Measurements from ENCODE around the gene MTX3. TPM values are rescaled to one million over a fixed set of nuclear protein-coding genes. Genes with fewer than 3 reads are reported as not detected.

MTX3 gene
- total RNA-seq, 1 donor from 2014 or later, result 28.4 TPM

DNA sequence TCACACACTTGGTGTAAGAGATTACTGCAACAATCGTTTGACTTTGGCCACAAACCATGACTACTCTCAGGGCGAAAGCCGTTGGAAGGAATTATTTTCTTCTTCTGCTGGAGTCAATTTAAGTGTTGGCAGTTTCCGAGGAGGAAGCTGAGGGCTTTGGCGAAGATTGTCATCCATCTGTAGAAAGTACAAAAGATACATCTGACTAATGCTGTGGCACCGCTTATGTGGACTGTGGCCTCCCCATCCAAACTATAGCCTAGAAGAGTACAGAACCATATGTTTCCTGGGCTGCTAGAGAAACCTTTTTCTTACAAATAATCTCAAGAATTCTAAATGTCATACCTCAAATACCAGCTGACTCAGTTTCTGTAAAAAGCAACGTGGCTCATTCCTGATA lies 7.4 kb downstream of the MTX3 start:
- Mint-ChIP-seq H3K4me3 (no peak overlapping the region), H3K27me3 (ENCODE audit: low read depth) (no peaks in the 10 kb centered on the region), H3K4me1 (no peaks in the 10 kb centered on the region), H3K9me3 (no peaks in the 10 kb centered on the region), H3K36me3 (peaks cover 55% of the 10 kb centered on the region), H3K27ac (no peak overlapping the region)
- DNase-seq (ENCODE audit: low spot score in 2 of 2, unreplicated experiment in 2 of 2), result no peak
- TF ChIP-seq, protein P1, sequence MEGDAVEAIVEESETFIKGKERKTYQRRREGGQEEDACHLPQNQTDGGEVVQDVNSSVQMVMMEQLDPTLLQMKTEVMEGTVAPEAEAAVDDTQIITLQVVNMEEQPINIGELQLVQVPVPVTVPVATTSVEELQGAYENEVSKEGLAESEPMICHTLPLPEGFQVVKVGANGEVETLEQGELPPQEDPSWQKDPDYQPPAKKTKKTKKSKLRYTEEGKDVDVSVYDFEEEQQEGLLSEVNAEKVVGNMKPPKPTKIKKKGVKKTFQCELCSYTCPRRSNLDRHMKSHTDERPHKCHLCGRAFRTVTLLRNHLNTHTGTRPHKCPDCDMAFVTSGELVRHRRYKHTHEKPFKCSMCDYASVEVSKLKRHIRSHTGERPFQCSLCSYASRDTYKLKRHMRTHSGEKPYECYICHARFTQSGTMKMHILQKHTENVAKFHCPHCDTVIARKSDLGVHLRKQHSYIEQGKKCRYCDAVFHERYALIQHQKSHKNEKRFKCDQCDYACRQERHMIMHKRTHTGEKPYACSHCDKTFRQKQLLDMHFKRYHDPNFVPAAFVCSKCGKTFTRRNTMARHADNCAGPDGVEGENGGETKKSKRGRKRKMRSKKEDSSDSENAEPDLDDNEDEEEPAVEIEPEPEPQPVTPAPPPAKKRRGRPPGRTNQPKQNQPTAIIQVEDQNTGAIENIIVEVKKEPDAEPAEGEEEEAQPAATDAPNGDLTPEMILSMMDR (IDR thresholded peaks at IDR 0.05; ENCODE audit: unreplicated experiment), result no peak

DNA sequence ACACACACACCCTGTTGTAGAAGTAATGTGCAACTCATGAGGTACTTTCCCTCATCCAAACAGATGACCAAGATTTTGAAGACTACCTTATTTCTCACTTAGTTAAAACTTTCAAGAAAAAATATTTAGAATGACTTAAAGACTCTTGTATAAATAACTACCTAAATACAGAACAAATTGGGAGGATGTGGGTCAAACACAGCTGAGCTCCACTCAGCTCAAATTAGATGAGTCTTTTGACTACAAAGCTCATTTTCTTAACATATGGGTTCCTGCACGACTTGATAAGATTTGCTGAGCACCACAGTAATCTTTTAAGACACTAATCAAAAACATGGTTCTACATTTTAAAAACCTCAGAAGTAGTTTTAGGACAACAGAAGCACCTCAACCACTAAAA lies 8.9 kb downstream of the MTX3 start:
- no peaks in the 10 kb centered on the region for H3K27me3 Mint-ChIP-seq (ENCODE audit: low read depth)
- H3K27ac Mint-ChIP-seq, result no peak overlapping the region
- H3K36me3 Mint-ChIP-seq, result peaks cover 60% of the 10 kb centered on the region
- H3K4me3 Mint-ChIP-seq, result no peak overlapping the region
- H3K9me3 Mint-ChIP-seq, result no peaks in the 10 kb centered on the region
- no peak for DNase-seq (ENCODE audit: low spot score in 2 of 2, unreplicated experiment in 2 of 2)
- no peaks in the 10 kb centered on the region for H3K4me1 Mint-ChIP-seq
- TF ChIP-seq, protein P1 (IDR thresholded peaks at IDR 0.05; ENCODE audit: unreplicated experiment), result no peak

DNA sequence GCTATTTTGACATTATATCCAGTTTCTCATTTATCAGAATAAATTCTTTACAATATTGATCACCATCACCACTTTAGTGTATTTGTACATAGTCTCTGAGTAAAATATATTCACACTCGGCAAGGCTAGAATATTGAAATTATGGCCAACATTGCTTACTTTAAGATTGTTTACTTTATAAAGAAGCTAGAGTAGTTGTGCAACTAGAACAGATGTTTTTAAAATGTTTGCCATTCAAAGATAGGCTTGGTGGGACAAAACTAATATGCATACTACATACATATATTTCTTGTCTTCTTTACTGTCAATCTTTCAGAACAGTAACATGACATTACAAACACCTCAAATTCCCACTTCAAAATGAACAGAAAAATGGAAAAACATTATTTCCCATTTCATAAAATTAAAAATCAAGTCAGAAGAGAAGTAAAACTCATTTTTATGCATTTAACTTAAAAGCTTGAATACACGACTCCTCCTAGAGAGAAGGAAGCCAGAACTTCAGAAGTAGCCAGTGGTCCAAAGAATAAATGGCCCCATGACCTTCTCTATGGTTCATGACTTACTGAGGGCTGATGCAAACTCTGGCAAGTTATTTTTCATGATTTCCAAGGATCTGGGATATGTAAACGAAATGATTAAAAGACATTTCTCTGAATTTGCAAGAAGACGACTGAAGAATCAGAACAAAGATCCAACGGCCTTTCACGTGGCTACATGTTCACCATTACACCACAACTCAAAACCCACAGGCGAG lies 14.1 kb downstream of the MTX3 start:
- no peak overlapping the region for H3K4me3 Mint-ChIP-seq
- TF ChIP-seq, protein P1 (IDR thresholded peaks at IDR 0.05; ENCODE audit: unreplicated experiment), result no peak
- no peaks in the 10 kb centered on the region for H3K27me3 Mint-ChIP-seq (ENCODE audit: low read depth)
- H3K27ac Mint-ChIP-seq, result no peak overlapping the region
- peaks cover 45% of the 10 kb centered on the region for H3K36me3 Mint-ChIP-seq
- H3K4me1 Mint-ChIP-seq, result no peaks in the 10 kb centered on the region
- no peaks in the 10 kb centered on the region for H3K9me3 Mint-ChIP-seq
- no peak for DNase-seq (ENCODE audit: low spot score in 2 of 2, unreplicated experiment in 2 of 2)

DNA sequence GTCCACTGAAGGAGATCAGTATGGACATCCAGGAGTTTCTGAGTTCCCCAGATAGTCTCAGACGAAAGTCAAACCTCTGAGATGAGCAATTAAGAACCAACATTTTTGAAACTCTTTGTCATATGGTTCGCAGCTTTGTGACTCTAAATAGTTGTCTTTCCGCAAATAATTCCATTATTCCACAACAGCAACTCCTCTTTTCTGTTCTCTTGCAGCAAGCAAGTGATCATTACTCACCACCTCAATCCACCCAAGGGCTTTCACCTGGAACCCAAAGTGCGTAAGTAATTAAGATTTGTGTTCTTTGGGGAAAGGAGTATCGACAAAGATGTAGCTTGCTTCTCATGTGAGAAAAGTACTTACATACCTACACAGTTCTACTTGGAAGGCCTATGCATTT lies 15.6 kb downstream of the MTX3 start:
- Mint-ChIP-seq H3K9me3 (no peaks in the 10 kb centered on the region), H3K4me3 (no peak overlapping the region), H3K36me3 (peaks cover 39% of the 10 kb centered on the region), H3K27ac (no peak overlapping the region), H3K27me3 (ENCODE audit: low read depth) (peaks cover 6% of the 10 kb centered on the region), H3K4me1 (no peaks in the 10 kb centered on the region)
- TF ChIP-seq, protein P1 (IDR thresholded peaks at IDR 0.05; ENCODE audit: unreplicated experiment), result no peak
- DNase-seq (ENCODE audit: low spot score in 2 of 2, unreplicated experiment in 2 of 2), result no peak

DNA sequence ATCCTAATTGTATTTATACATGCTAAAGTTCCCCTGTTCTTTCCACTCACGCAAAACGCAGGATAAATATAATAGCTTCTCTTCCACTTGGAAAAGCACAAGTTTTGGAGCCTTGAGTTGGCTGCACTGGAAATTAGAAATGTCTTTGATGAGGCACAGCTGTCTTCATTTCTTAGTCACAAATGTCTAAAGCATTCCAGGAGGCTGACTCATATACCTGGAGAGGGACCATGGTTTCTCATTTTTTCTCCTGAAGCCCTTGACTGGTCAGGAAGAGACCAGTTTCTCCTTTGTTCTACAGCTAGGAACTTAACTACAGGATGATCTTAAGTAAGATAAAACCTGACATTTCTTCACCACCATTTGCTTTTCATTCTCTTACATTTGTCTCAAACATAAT lies 16.2 kb downstream of the MTX3 start:
- peaks cover 36% of the 10 kb centered on the region for H3K36me3 Mint-ChIP-seq
- no peaks in the 10 kb centered on the region for H3K4me1 Mint-ChIP-seq
- peaks cover 9% of the 10 kb centered on the region for H3K27me3 Mint-ChIP-seq (ENCODE audit: low read depth)
- H3K4me3 Mint-ChIP-seq, result no peak overlapping the region
- no peak for DNase-seq (ENCODE audit: low spot score in 2 of 2, unreplicated experiment in 2 of 2)
- TF ChIP-seq, protein P1 (IDR thresholded peaks at IDR 0.05; ENCODE audit: unreplicated experiment), result no peak
- no peaks in the 10 kb centered on the region for H3K9me3 Mint-ChIP-seq
- H3K27ac Mint-ChIP-seq, result no peak overlapping the region

Data from mesothelial cell of epicardium (in vitro differentiated cells).